ENCODE results near the gene EFS.

Gene EFS

GRCh38 chr14:23389396-23389795 is 24.4 kb upstream of the EFS start:
- POLR2A ChIA-PET, result no interaction called here
- CTCF ChIA-PET, result interaction anchor here (0.6 to 7.1 kb wide), 2 partner anchors 10 to 94 kb away, joined by 4 to 34 read pairs; no protein-coding TSS in a partner anchor
- H3K4me1 ChIP-seq (ENCODE audit: control insufficient read depth, insufficient read depth, low read length), result no peaks in the 10 kb centered on the region
- H3K36me3 ChIP-seq (ENCODE audit: control insufficient read depth in 2 of 2, insufficient read depth in 1 of 2, low read length in 2 of 2), result no peaks in the 10 kb centered on the region
- no peak overlapping the region for H3K27ac ChIP-seq (ENCODE audit: extremely low read depth, low read depth, low read length)
- H3K9me3 ChIP-seq (ENCODE audit: control insufficient read depth, insufficient read depth, low read depth, low read length), result no peaks in the 10 kb centered on the region
- TF ChIP-seq ZSCAN23 (tag by site-specific recombination; IDR thresholded peaks at IDR 0.05) (no peak), ZNF16 (tag by site-specific recombination; IDR thresholded peaks at IDR 0.05; ENCODE audit: low read depth) (no peak), ZNF660 (tag by site-specific recombination; IDR thresholded peaks at IDR 0.05) (no peak)
- TF ChIP-seq, protein P1, sequence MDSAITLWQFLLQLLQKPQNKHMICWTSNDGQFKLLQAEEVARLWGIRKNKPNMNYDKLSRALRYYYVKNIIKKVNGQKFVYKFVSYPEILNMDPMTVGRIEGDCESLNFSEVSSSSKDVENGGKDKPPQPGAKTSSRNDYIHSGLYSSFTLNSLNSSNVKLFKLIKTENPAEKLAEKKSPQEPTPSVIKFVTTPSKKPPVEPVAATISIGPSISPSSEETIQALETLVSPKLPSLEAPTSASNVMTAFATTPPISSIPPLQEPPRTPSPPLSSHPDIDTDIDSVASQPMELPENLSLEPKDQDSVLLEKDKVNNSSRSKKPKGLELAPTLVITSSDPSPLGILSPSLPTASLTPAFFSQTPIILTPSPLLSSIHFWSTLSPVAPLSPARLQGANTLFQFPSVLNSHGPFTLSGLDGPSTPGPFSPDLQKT (IDR thresholded peaks at IDR 0.05; ENCODE audit: borderline replicate concordance, low read depth, low read length), result no peak
- TF ChIP-seq, protein P2, sequence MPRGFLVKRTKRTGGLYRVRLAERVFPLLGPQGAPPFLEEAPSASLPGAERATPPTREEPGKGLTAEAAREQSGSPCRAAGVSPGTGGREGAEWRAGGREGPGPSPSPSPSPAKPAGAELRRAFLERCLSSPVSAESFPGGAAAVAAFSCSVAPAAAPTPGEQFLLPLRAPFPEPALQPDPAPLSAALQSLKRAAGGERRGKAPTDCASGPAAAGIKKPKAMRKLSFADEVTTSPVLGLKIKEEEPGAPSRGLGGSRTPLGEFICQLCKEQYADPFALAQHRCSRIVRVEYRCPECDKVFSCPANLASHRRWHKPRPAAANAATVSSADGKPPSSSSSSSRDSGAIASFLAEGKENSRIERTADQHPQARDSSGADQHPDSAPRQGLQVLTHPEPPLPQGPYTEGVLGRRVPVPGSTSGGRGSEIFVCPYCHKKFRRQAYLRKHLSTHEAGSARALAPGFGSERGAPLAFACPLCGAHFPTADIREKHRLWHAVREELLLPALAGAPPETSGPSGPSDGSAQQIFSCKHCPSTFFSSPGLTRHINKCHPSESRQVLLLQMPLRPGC (tag by site-specific recombination; IDR thresholded peaks at IDR 0.05), result no peak
- TF ChIP-seq, protein P3, sequence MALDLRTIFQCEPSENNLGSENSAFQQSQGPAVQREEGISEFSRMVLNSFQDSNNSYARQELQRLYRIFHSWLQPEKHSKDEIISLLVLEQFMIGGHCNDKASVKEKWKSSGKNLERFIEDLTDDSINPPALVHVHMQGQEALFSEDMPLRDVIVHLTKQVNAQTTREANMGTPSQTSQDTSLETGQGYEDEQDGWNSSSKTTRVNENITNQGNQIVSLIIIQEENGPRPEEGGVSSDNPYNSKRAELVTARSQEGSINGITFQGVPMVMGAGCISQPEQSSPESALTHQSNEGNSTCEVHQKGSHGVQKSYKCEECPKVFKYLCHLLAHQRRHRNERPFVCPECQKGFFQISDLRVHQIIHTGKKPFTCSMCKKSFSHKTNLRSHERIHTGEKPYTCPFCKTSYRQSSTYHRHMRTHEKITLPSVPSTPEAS (tag by site-specific recombination; IDR thresholded peaks at IDR 0.05), result no peak
- H3K4me3 ChIP-seq (ENCODE audit: low read depth, low read length), result no peak overlapping the region

DNA sequence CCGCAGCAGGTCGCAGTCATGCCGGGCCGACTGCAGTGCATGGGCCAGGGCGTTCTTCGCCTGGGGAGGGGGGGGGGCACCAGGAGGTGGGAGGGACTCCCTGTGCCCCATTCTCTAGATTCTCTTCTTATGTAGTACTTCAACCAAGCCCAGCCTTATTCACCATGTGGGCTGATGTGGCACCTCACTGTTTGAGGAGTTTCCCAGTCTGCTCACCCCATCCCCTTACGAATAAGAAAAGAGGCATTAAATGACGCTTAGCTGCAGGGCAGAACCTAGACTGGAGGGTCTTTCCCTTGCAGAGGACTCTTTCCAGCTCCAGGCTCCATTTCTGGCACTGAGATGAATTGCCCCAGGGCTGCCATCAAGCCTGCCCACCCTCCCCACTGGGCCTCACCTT is 24.0 kb upstream of the EFS start:
- Histone ChIP-seq H3K4me1 (ENCODE audit: control insufficient read depth, insufficient read depth, low read length) (no peaks in the 10 kb centered on the region), H3K27ac (ENCODE audit: extremely low read depth, low read depth, low read length) (no peak overlapping the region), H3K36me3 (ENCODE audit: control insufficient read depth in 2 of 2, insufficient read depth in 1 of 2, low read length in 2 of 2) (no peaks in the 10 kb centered on the region), H3K9me3 (ENCODE audit: control insufficient read depth, insufficient read depth, low read depth, low read length) (no peaks in the 10 kb centered on the region), H3K4me3 (ENCODE audit: low read depth, low read length) (no peak overlapping the region)
- TF ChIP-seq, protein P4, sequence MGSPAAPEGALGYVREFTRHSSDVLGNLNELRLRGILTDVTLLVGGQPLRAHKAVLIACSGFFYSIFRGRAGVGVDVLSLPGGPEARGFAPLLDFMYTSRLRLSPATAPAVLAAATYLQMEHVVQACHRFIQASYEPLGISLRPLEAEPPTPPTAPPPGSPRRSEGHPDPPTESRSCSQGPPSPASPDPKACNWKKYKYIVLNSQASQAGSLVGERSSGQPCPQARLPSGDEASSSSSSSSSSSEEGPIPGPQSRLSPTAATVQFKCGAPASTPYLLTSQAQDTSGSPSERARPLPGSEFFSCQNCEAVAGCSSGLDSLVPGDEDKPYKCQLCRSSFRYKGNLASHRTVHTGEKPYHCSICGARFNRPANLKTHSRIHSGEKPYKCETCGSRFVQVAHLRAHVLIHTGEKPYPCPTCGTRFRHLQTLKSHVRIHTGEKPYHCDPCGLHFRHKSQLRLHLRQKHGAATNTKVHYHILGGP (tag by site-specific recombination; IDR thresholded peaks at IDR 0.05), result no peak
- no peak for TF ChIP-seq ZNF157 (tag by site-specific recombination; IDR thresholded peaks at IDR 0.05)
- TF ChIP-seq WT1 (tag by site-specific recombination; IDR thresholded peaks at IDR 0.05), result no peak
- no peak for TF ChIP-seq ZNF830 (tag by site-specific recombination; IDR thresholded peaks at IDR 0.05; ENCODE audit: low read depth)
- no peak for TF ChIP-seq ZNF184 (tag by site-specific recombination; IDR thresholded peaks at IDR 0.05)
- TF ChIP-seq ZNF391 (tag by site-specific recombination; IDR thresholded peaks at IDR 0.05; ENCODE audit: borderline replicate concordance, low read depth), result no peak
- no peak for TF ChIP-seq ZNF214 (tag by site-specific recombination; IDR thresholded peaks at IDR 0.05; ENCODE audit: borderline replicate concordance)
- ChIA-PET CTCF (interaction anchor here (0.8 to 7.1 kb wide), 2 partner anchors 9 to 833 kb away, joined by 6 to 34 read pairs; no protein-coding TSS in a partner anchor), POLR2A (no interaction called here)

- Histone ChIP-seq H3K4me3 (ENCODE audit: low read depth, low read length) (no peak overlapping the region), H3K36me3 (ENCODE audit: control insufficient read depth in 2 of 2, insufficient read depth in 1 of 2, low read length in 2 of 2) (no peaks in the 10 kb centered on the region), H3K9me3 (ENCODE audit: control insufficient read depth, insufficient read depth, low read depth, low read length) (no peaks in the 10 kb centered on the region), H3K4me1 (ENCODE audit: control insufficient read depth, insufficient read depth, low read length) (no peaks in the 10 kb centered on the region), H3K27ac (ENCODE audit: extremely low read depth, low read depth, low read length) (no peak overlapping the region)
- ChIA-PET POLR2A (no interaction called here), CTCF (interaction anchor here (0.8 to 7.1 kb wide), 3 partner anchors 8 to 832 kb away, joined by 3 to 34 read pairs (median 6); no protein-coding TSS in a partner anchor)
- TF ChIP-seq ZNF10 (tag by site-specific recombination; IDR thresholded peaks at IDR 0.05), result no peak
- no peak for TF ChIP-seq ZNF529 (tag by site-specific recombination; IDR thresholded peaks at IDR 0.05; ENCODE audit: insufficient replicate concordance)
- TF ChIP-seq ZNF785 (tag by site-specific recombination; IDR thresholded peaks at IDR 0.05), result no peak
- TF ChIP-seq ZNF23 (tag by site-specific recombination; IDR thresholded peaks at IDR 0.05; ENCODE audit: borderline replicate concordance), result no peak
Observed at GRCh38 chr14:23387916-23388882, 23.2 kb upstream of the EFS start.
